Activated CD4-positive, alpha-beta T cell treated with anti-CD3 and anti-CD28 coated beads for 48 hours (primary cell): Measurements from ENCODE around the gene DGCR8.

Experiments
- DNase-seq: peaks from one replicate; pipeline ENCODE4 v3.0.0-alpha.2; 2020

The DGCR8 gene

GRCh38 chr22:20127318-20127868 lies 47.4 kb downstream of the DGCR8 start:
- DNase-seq = no peak

- DNase-seq = no peak
Measured at GRCh38 chr22:20127869-20128618, 48.0 kb downstream of the DGCR8 start.

GRCh38 chr22:20128619-20128901 lies 48.5 kb downstream of the DGCR8 start:
- DNase-seq = no peak

GRCh38 chr22:20128902-20129746 lies 49.1 kb downstream of the DGCR8 start:
- DNase-seq = peak; percentile 64

GRCh38 chr22:20129747-20130014 lies 49.6 kb downstream of the DGCR8 start:
- no peak for DNase-seq

GRCh38 chr22:20130319-20130718 lies 50.3 kb downstream of the DGCR8 start:
- no peak for DNase-seq

- peak; percentile 79 for DNase-seq
Measured at GRCh38 chr22:20130731-20131596, 50.9 kb downstream of the DGCR8 start.

GRCh38 chr22:20131597-20131858 lies 51.5 kb downstream of the DGCR8 start, which contains the start of gene ZDHHC8:
TSS of gene ZDHHC8 (plus strand) at chr22:20131804. CDS start at chr22:20131948, 144 bp downstream.
- DNase-seq = peak; percentile 43

- DNase-seq = no peak
Measured at GRCh38 chr22:20131859-20132685, 52.0 kb downstream of the DGCR8 start.

- DNase-seq = no peak
Measured at GRCh38 chr22:20132686-20133246, 52.7 kb downstream of the DGCR8 start.

GRCh38 chr22:20133930-20134549 lies 54.0 kb downstream of the DGCR8 start:
- DNase-seq = no peak

GRCh38 chr22:20135265-20135664 lies 55.2 kb downstream of the DGCR8 start:
- DNase-seq = no peak

GRCh38 chr22:20135806-20136602 lies 56.0 kb downstream of the DGCR8 start:
- DNase-seq = no peak

GRCh38 chr22:20136603-20136873 lies 56.5 kb downstream of the DGCR8 start:
- DNase-seq = no peak

GRCh38 chr22:20137113-20137512 lies 57.1 kb downstream of the DGCR8 start:
- DNase-seq = no peak

- DNase-seq = no peak
Measured at GRCh38 chr22:20137671-20138416, 57.8 kb downstream of the DGCR8 start.

GRCh38 chr22:20138417-20138738 lies 58.3 kb downstream of the DGCR8 start:
- no peak for DNase-seq

- no peak for DNase-seq
Measured at GRCh38 chr22:20138868-20139267, 58.8 kb downstream of the DGCR8 start.

GRCh38 chr22:20139391-20140106 lies 59.5 kb downstream of the DGCR8 start:
- no peak for DNase-seq

GRCh38 chr22:20140107-20140445 lies 60.0 kb downstream of the DGCR8 start:
- no peak for DNase-seq
